HepG2 (cell line): ENCODE measurements around the gene GAN. TPM values are rescaled to one million over a fixed set of nuclear protein-coding genes. Genes with fewer than 3 reads are reported as not detected.

Experiments
- FOXJ3 ChIP-seq: sonication (generic); formaldehyde crosslinking; IDR thresholded peaks from 2 replicates; pipeline ENCODE4 v1.4.0; 2020; ENCODE audit warnings: missing genetic modification reagents, mild to moderate bottlenecking, borderline replicate concordance
- HNF4A ChIP-seq: sonication (generic); formaldehyde crosslinking; IDR thresholded peaks from 2 replicates; pipeline ENCODE4 v1.4.0; 2020; ENCODE audit warnings: missing genetic modification reagents
- JUN ChIP-seq: sonication (generic); formaldehyde crosslinking; IDR thresholded peaks from 2 replicates; pipeline ENCODE4 v1.4.0; 2020; ENCODE audit warnings: mild to moderate bottlenecking, missing genetic modification reagents
- KMT2A ChIP-seq: sonication (generic); formaldehyde crosslinking; IDR thresholded peaks from 2 replicates; pipeline ENCODE4 v1.4.0; 2020; ENCODE audit warnings: missing genetic modification reagents
- MAZ ChIP-seq, 2 experiments: sonication (generic) in 1 of 2; formaldehyde crosslinking in 1 of 2; IDR thresholded peaks; 2 replicates each; pipeline versions ENCODE4 v1.5.0 to v1.6.1; 2012 to 2020; ENCODE audit warnings: low read depth in 2 of 2, mild to moderate bottlenecking in 2 of 2, borderline replicate concordance in 1 of 2, improper control_type of control experiment in 1 of 2, low read length in 1 of 2, missing genetic modification reagents in 1 of 2, moderate library complexity in 1 of 2
- MIXL1 ChIP-seq: IDR thresholded peaks from 2 replicates; pipeline ENCODE4 v1.6.1; 2016
- NCOR1 ChIP-seq: fragments of 200-600 bp; sonication (generic); IDR thresholded peaks from 2 replicates; pipeline ENCODE4 v1.7.0; 2017; ENCODE audit warnings: antibody characterized with exemption, low read length, borderline replicate concordance
- NONO ChIP-seq, 2 experiments: fragments of 450-650 bp in 1 of 2; sonication (generic) in 1 of 2; formaldehyde crosslinking in 1 of 2; IDR thresholded peaks in 1 of 2; conservative IDR thresholded peaks in 1 of 2; 2 replicates each; pipeline versions ENCODE4 v1.6.1 to v1.8.0; 2017 to 2022; ENCODE audit warnings: mild to moderate bottlenecking in 1 of 2, missing genetic modification reagents in 1 of 2, moderate library complexity in 1 of 2
- POLR2G ChIP-seq: fragments of 200-400 bp; formaldehyde crosslinking; IDR thresholded peaks from 2 replicates; pipeline ENCODE4 v1.6.1; 2018; ENCODE audit warnings: mild to moderate bottlenecking, low read depth, low read length, moderate library complexity
- RXRA ChIP-seq: sonication (generic); formaldehyde crosslinking; IDR thresholded peaks from 2 replicates; pipeline ENCODE4 v1.5.1; 2020; ENCODE audit warnings: missing genetic modification reagents
- SATB2 ChIP-seq: sonication (generic); formaldehyde crosslinking; IDR thresholded peaks from 2 replicates; pipeline ENCODE4 v1.5.0; 2020; ENCODE audit warnings: missing genetic modification reagents
- SOX5 ChIP-seq: IDR thresholded peaks from 2 replicates; pipeline ENCODE4 v1.6.1; 2016; ENCODE audit warnings: borderline replicate concordance
- ZFP62 ChIP-seq: sonication (generic); formaldehyde crosslinking; IDR thresholded peaks from 2 replicates; pipeline ENCODE4 v1.4.0; 2020; ENCODE audit warnings: missing genetic modification reagents
- ZMYM3 ChIP-seq: sonication (generic); formaldehyde crosslinking; IDR thresholded peaks from 2 replicates; pipeline ENCODE4 v1.5.1; 2020; ENCODE audit warnings: mild to moderate bottlenecking, missing genetic modification reagents
- ZNF605 ChIP-seq: sonication (generic); formaldehyde crosslinking; IDR thresholded peaks from 2 replicates; pipeline ENCODE4 v1.8.0; 2022; ENCODE audit warnings: mild to moderate bottlenecking, missing genetic modification reagents
- ZNF660 ChIP-seq: sonication (generic); formaldehyde crosslinking; IDR thresholded peaks from 2 replicates; pipeline ENCODE4 v1.5.1; 2020; ENCODE audit warnings: mild to moderate bottlenecking, low read depth, missing genetic modification reagents, borderline replicate concordance
- ZNF747 ChIP-seq: sonication (generic); formaldehyde crosslinking; IDR thresholded peaks from 2 replicates; pipeline ENCODE4 v1.8.1; 2023; ENCODE audit warnings: missing genetic modification reagents, mild to moderate bottlenecking, borderline replicate concordance
- ZNF768 ChIP-seq: sonication (generic); formaldehyde crosslinking; IDR thresholded peaks from 2 replicates; pipeline ENCODE4 v1.4.0; 2020; ENCODE audit warnings: missing genetic modification reagents
- polyA plus RNA-seq, 8 experiments: library from polyadenylated mRNA; depleted of rRNA in 3 of 8; stranded (reverse) in 7 of 8; unstranded in 1 of 8; fragments of >200 nt; fragmentation: Illumina TruSeq in 4 of 8; extraction: Trizol in 4 of 8; gene quantifications; 2 replicates each; pipeline versions ENCODE4 v1.2.1 to v1.2.3, GENCODE V29; 2011 to 2016; ENCODE audit warnings: low read depth in 4 of 8, missing spikeins in 1 of 8, mixed read lengths in 1 of 8; ENCODE audit not compliant: insufficient read depth in 1 of 8
- total RNA-seq, 5 experiments: library from RNA; depleted of rRNA; stranded (reverse); fragments of >200 nt; fragmentation: Illumina TruSeq; extraction: Trizol; gene quantifications; 2 replicates each; pipeline ENCODE4 v1.2.3, GENCODE V29; 2016; ENCODE audit warnings: low read depth in 1 of 5
- TF ChIP-seq, protein P1 (sequence below): IDR thresholded peaks from 2 replicates; pipeline ENCODE4 v1.6.1; 2016; ENCODE audit warnings: missing biosample characterization, missing genetic modification reagents, low read depth
- TF ChIP-seq, protein P2 (sequence below), 2 experiments: IDR thresholded peaks; 2 replicates each; pipeline ENCODE4 v1.6.1; 2011 to 2012; ENCODE audit warnings: low read length in 2 of 2, borderline replicate concordance in 1 of 2, low read depth in 1 of 2, mild to moderate bottlenecking in 1 of 2, moderate library complexity in 1 of 2
- TF ChIP-seq, protein P3 (sequence below): sonication (generic); formaldehyde crosslinking; IDR thresholded peaks from 2 replicates; pipeline ENCODE4 v1.4.0; 2020; ENCODE audit warnings: missing genetic modification reagents

The GAN gene
- total and polyA plus RNA-seq, 2 of the 13 experiments (the other 11 are each of a cell fraction or from before 2014, with no cell fraction given), result 4.3 to 11.0 TPM

DNA sequence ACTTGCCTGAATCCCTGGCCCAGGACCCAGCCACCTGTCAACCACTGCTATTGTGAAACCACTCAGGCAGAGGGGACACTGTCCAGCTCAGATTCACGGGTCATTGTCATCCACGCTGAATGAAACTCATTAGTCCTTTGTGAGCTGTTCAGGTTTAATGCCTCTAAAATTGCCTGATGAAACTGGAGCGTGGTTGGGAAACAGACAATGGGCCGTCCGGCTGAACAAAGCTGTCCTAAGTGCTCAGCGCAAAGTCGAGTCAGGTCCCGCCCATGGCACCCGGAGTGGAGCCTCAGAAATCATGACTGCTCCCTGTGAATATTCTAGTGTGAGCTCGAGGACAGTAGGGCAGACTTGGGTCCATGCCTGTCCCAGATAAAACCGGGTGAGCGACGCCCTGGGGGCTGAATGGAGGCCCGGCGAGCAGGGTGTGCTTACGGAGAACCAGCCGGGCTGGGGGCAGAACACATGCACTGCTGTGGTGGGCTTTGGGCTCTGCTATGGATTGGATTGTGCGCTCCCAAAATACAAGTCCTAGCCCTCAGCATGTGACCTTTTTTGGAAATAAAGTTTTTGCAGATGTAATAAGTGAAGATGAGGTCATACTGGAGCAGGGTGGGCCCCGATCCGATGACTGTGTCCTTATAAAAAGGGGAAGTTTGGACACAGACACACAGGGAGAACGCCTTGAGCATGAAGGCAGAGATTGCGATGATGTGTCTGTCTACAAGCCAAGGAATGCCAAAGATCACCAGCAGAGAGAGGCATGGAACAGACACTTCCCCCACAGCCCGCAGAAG is 117.0 kb downstream of the GAN start (continued):
- TF ChIP-seq ZFP62 (CRISPR knock-in tag), result no peak
- peak; percentile 58; the same call in 1 of the 2 replicates for TF ChIP-seq ZNF768 (CRISPR knock-in tag)
- TF ChIP-seq MAZ (IDR thresholded peaks at IDR 0.05; ENCODE audit: borderline replicate concordance, low read depth, low read length), result no peak
- no peak for TF ChIP-seq MAZ (CRISPR knock-in tag; IDR thresholded peaks at IDR 0.05; ENCODE audit: low read depth)
- 0 out of 2 replicates have a peak, but pooled peaks have one; percentile 17 for TF ChIP-seq MIXL1 (CRISPR knock-in tag)
- peak; percentile 37 for TF ChIP-seq SOX5 (CRISPR knock-in tag)
- peak; percentile 3; the same call in 1 of the 2 replicates for TF ChIP-seq JUN (CRISPR knock-in tag)
- no peak for TF ChIP-seq NONO (IDR thresholded peaks at IDR 0.05)
- TF ChIP-seq NONO (CRISPR knock-in tag; conservative IDR thresholded peaks at IDR 0.05), result 0 out of 2 replicates have a peak, but pooled peaks have one; percentile 14
- TF ChIP-seq HNF4A (CRISPR knock-in tag), result peak; percentile 70
- no peak for TF ChIP-seq ZMYM3
- TF ChIP-seq ZNF747 (CRISPR knock-in tag), result no peak
- TF ChIP-seq FOXJ3 (CRISPR knock-in tag), result no peak; the same call in none of the 2 replicates
- peak; percentile 26 for TF ChIP-seq RXRA (CRISPR knock-in tag)
- no peak for TF ChIP-seq ZNF660
- TF ChIP-seq, protein P1, sequence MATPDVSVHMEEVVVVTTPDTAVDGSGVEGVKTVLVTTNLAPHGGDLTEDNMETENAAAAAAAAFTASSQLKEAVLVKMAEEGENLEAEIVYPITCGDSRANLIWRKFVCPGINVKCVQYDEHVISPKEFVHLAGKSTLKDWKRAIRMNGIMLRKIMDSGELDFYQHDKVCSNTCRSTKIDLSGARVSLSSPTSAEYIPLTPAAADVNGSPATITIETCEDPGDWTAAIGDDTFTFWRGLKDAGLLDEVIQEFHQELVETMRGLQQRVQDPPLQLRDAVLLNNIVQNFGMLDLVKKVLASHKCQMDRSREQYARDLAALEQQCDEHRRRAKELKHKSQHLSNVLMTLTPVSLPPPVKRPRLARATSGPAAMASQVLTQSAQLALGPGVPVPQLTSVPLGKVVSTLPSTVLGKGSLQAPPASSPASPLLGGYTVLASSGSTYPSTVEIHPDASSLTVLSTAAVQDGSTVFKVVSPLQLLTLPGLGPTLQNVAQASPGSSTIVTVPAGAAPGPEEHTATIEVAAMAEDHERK (CRISPR knock-in tag), result no peak
- no peak for TF ChIP-seq ZNF605
- TF ChIP-seq, protein P2, sequence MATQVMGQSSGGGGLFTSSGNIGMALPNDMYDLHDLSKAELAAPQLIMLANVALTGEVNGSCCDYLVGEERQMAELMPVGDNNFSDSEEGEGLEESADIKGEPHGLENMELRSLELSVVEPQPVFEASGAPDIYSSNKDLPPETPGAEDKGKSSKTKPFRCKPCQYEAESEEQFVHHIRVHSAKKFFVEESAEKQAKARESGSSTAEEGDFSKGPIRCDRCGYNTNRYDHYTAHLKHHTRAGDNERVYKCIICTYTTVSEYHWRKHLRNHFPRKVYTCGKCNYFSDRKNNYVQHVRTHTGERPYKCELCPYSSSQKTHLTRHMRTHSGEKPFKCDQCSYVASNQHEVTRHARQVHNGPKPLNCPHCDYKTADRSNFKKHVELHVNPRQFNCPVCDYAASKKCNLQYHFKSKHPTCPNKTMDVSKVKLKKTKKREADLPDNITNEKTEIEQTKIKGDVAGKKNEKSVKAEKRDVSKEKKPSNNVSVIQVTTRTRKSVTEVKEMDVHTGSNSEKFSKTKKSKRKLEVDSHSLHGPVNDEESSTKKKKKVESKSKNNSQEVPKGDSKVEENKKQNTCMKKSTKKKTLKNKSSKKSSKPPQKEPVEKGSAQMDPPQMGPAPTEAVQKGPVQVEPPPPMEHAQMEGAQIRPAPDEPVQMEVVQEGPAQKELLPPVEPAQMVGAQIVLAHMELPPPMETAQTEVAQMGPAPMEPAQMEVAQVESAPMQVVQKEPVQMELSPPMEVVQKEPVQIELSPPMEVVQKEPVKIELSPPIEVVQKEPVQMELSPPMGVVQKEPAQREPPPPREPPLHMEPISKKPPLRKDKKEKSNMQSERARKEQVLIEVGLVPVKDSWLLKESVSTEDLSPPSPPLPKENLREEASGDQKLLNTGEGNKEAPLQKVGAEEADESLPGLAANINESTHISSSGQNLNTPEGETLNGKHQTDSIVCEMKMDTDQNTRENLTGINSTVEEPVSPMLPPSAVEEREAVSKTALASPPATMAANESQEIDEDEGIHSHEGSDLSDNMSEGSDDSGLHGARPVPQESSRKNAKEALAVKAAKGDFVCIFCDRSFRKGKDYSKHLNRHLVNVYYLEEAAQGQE (IDR thresholded peaks at IDR 0.05; ENCODE audit: borderline replicate concordance in 1 of 2, low read depth in 1 of 2, low read length in 2 of 2), result peak in 1 of 2 experiments; percentile 57; a peak in 1 of 4 replicates
- peak; percentile 65; the same call in 1 of the 2 replicates for TF ChIP-seq SATB2 (CRISPR knock-in tag)
- TF ChIP-seq, protein P3, sequence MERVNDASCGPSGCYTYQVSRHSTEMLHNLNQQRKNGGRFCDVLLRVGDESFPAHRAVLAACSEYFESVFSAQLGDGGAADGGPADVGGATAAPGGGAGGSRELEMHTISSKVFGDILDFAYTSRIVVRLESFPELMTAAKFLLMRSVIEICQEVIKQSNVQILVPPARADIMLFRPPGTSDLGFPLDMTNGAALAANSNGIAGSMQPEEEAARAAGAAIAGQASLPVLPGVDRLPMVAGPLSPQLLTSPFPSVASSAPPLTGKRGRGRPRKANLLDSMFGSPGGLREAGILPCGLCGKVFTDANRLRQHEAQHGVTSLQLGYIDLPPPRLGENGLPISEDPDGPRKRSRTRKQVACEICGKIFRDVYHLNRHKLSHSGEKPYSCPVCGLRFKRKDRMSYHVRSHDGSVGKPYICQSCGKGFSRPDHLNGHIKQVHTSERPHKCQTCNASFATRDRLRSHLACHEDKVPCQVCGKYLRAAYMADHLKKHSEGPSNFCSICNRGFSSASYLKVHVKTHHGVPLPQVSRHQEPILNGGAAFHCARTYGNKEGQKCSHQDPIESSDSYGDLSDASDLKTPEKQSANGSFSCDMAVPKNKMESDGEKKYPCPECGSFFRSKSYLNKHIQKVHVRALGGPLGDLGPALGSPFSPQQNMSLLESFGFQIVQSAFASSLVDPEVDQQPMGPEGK (CRISPR knock-in tag), result peak; percentile 50
- peak; percentile 53; the same call in 1 of the 2 replicates for TF ChIP-seq KMT2A (CRISPR knock-in tag)
- TF ChIP-seq NCOR1, result peak; percentile 67
- peak; percentile 41; the same call in 1 of the 2 replicates for TF ChIP-seq POLR2G
